Measurements from ENCODE around the gene PAPPA. TPM values are rescaled to one million over a fixed set of nuclear protein-coding genes. Genes with fewer than 3 reads are reported as not detected.

PAPPA gene
- total and polyA plus RNA-seq, 9 of the 15 experiments (the other 6 are each of a cell fraction or from before 2014, with no cell fraction given), result 0.06 to 0.18 (median 0.11) TPM

DNA sequence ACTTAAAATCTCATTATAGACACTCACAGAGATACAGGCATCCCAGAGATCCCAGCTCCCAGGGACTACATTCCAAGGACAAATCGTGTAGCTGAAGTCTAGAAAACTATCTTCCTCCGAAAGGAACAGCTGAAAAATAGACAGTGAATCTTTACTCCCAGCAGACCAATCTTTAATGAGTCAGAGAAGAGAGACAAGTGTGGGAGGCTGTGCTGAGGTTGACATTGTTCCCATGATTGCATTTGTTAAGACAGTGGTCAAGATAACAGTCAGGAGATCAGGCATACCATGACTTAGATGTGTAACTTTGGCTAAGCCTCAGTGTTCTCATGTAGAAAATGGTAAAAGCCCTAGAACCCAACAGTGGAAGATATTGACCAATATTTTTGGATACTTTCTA, 120.7 kb downstream of the PAPPA start (continued):
- TF ChIP-seq, protein P1, sequence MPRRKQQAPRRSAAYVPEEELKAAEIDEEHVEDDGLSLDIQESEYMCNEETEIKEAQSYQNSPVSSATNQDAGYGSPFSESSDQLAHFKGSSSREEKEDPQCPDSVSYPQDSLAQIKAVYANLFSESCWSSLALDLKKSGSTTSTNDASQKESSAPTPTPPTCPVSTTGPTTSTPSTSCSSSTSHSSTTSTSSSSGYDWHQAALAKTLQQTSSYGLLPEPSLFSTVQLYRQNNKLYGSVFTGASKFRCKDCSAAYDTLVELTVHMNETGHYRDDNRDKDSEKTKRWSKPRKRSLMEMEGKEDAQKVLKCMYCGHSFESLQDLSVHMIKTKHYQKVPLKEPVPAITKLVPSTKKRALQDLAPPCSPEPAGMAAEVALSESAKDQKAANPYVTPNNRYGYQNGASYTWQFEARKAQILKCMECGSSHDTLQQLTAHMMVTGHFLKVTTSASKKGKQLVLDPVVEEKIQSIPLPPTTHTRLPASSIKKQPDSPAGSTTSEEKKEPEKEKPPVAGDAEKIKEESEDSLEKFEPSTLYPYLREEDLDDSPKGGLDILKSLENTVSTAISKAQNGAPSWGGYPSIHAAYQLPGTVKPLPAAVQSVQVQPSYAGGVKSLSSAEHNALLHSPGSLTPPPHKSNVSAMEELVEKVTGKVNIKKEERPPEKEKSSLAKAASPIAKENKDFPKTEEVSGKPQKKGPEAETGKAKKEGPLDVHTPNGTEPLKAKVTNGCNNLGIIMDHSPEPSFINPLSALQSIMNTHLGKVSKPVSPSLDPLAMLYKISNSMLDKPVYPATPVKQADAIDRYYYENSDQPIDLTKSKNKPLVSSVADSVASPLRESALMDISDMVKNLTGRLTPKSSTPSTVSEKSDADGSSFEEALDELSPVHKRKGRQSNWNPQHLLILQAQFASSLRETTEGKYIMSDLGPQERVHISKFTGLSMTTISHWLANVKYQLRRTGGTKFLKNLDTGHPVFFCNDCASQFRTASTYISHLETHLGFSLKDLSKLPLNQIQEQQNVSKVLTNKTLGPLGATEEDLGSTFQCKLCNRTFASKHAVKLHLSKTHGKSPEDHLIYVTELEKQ (CRISPR knock-in tag; IDR thresholded peaks at IDR 0.05), result no peak
- peak in 1 of 2 experiments; percentile 24; a peak in 1 of 4 replicates for TF ChIP-seq TBL1XR1 (IDR thresholded peaks at IDR 0.05; ENCODE audit: low read length in 2 of 2)
- TF ChIP-seq FOSL1 (tag; conservative IDR thresholded peaks at IDR 0.05), result peak; percentile 94
- TF ChIP-seq, protein P2, sequence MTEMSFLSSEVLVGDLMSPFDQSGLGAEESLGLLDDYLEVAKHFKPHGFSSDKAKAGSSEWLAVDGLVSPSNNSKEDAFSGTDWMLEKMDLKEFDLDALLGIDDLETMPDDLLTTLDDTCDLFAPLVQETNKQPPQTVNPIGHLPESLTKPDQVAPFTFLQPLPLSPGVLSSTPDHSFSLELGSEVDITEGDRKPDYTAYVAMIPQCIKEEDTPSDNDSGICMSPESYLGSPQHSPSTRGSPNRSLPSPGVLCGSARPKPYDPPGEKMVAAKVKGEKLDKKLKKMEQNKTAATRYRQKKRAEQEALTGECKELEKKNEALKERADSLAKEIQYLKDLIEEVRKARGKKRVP (CRISPR knock-in tag; IDR thresholded peaks at IDR 0.05), result 0 out of 2 replicates have a peak, but pooled peaks have one; percentile 11
- TF ChIP-seq MEIS2 (IDR thresholded peaks at IDR 0.05; ENCODE audit: partially characterized antibody), result peak; percentile 35
- TF ChIP-seq SOX6 (IDR thresholded peaks at IDR 0.05), result peak; percentile 97
- TF ChIP-seq, protein P3, sequence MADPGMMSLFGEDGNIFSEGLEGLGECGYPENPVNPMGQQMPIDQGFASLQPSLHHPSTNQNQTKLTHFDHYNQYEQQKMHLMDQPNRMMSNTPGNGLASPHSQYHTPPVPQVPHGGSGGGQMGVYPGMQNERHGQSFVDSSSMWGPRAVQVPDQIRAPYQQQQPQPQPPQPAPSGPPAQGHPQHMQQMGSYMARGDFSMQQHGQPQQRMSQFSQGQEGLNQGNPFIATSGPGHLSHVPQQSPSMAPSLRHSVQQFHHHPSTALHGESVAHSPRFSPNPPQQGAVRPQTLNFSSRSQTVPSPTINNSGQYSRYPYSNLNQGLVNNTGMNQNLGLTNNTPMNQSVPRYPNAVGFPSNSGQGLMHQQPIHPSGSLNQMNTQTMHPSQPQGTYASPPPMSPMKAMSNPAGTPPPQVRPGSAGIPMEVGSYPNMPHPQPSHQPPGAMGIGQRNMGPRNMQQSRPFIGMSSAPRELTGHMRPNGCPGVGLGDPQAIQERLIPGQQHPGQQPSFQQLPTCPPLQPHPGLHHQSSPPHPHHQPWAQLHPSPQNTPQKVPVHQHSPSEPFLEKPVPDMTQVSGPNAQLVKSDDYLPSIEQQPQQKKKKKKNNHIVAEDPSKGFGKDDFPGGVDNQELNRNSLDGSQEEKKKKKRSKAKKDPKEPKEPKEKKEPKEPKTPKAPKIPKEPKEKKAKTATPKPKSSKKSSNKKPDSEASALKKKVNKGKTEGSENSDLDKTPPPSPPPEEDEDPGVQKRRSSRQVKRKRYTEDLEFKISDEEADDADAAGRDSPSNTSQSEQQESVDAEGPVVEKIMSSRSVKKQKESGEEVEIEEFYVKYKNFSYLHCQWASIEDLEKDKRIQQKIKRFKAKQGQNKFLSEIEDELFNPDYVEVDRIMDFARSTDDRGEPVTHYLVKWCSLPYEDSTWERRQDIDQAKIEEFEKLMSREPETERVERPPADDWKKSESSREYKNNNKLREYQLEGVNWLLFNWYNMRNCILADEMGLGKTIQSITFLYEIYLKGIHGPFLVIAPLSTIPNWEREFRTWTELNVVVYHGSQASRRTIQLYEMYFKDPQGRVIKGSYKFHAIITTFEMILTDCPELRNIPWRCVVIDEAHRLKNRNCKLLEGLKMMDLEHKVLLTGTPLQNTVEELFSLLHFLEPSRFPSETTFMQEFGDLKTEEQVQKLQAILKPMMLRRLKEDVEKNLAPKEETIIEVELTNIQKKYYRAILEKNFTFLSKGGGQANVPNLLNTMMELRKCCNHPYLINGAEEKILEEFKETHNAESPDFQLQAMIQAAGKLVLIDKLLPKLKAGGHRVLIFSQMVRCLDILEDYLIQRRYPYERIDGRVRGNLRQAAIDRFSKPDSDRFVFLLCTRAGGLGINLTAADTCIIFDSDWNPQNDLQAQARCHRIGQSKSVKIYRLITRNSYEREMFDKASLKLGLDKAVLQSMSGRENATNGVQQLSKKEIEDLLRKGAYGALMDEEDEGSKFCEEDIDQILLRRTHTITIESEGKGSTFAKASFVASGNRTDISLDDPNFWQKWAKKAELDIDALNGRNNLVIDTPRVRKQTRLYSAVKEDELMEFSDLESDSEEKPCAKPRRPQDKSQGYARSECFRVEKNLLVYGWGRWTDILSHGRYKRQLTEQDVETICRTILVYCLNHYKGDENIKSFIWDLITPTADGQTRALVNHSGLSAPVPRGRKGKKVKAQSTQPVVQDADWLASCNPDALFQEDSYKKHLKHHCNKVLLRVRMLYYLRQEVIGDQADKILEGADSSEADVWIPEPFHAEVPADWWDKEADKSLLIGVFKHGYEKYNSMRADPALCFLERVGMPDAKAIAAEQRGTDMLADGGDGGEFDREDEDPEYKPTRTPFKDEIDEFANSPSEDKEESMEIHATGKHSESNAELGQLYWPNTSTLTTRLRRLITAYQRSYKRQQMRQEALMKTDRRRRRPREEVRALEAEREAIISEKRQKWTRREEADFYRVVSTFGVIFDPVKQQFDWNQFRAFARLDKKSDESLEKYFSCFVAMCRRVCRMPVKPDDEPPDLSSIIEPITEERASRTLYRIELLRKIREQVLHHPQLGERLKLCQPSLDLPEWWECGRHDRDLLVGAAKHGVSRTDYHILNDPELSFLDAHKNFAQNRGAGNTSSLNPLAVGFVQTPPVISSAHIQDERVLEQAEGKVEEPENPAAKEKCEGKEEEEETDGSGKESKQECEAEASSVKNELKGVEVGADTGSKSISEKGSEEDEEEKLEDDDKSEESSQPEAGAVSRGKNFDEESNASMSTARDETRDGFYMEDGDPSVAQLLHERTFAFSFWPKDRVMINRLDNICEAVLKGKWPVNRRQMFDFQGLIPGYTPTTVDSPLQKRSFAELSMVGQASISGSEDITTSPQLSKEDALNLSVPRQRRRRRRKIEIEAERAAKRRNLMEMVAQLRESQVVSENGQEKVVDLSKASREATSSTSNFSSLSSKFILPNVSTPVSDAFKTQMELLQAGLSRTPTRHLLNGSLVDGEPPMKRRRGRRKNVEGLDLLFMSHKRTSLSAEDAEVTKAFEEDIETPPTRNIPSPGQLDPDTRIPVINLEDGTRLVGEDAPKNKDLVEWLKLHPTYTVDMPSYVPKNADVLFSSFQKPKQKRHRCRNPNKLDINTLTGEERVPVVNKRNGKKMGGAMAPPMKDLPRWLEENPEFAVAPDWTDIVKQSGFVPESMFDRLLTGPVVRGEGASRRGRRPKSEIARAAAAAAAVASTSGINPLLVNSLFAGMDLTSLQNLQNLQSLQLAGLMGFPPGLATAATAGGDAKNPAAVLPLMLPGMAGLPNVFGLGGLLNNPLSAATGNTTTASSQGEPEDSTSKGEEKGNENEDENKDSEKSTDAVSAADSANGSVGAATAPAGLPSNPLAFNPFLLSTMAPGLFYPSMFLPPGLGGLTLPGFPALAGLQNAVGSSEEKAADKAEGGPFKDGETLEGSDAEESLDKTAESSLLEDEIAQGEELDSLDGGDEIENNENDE (IDR thresholded peaks at IDR 0.05; ENCODE audit: low read depth, low read length), result no peak
- TF ChIP-seq HSF4 (CRISPR knock-in tag; IDR thresholded peaks at IDR 0.05; ENCODE audit: borderline replicate concordance), result no peak
- TF ChIP-seq, protein P4, sequence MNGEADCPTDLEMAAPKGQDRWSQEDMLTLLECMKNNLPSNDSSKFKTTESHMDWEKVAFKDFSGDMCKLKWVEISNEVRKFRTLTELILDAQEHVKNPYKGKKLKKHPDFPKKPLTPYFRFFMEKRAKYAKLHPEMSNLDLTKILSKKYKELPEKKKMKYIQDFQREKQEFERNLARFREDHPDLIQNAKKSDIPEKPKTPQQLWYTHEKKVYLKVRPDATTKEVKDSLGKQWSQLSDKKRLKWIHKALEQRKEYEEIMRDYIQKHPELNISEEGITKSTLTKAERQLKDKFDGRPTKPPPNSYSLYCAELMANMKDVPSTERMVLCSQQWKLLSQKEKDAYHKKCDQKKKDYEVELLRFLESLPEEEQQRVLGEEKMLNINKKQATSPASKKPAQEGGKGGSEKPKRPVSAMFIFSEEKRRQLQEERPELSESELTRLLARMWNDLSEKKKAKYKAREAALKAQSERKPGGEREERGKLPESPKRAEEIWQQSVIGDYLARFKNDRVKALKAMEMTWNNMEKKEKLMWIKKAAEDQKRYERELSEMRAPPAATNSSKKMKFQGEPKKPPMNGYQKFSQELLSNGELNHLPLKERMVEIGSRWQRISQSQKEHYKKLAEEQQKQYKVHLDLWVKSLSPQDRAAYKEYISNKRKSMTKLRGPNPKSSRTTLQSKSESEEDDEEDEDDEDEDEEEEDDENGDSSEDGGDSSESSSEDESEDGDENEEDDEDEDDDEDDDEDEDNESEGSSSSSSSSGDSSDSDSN (IDR thresholded peaks at IDR 0.05; ENCODE audit: borderline replicate concordance in 1 of 2, low read depth in 2 of 2, low read length in 2 of 2), result no peak
